AG04450 (cell line): ENCODE results near the gene UQCR11. TPM values are rescaled to one million over a fixed set of nuclear protein-coding genes. Genes with fewer than 3 reads are reported as not detected.

Source experiments
- CTCF ChIA-PET: fragments of 300-600, 350-600 bp; formaldehyde crosslinking; extraction: SDS; loops from one replicate; lab custom pipeline; 2022; ENCODE audit warnings: antibody characterized with exemption, inconsistent platforms; lab: Charles Lee
- POLR2A ChIA-PET: fragments of 350-600 bp; formaldehyde crosslinking; extraction: SDS; loops from one replicate; lab custom pipeline; 2021; ENCODE audit warnings: antibody characterized with exemption, inconsistent platforms; lab: Yijun Ruan, JAX
- DNase-seq: peaks from one replicate; pipeline ENCODE4 v3.0.0-alpha.2; 2011; ENCODE audit warnings: low read depth, low spot score
- H3K27ac ChIP-seq: one replicate; pipeline ENCODE4 v1.5.1; 2012; ENCODE audit warnings: low read depth, low read length, control low read depth
- H3K27me3 ChIP-seq: one replicate; pipeline ENCODE4 v1.6.0; 2012; ENCODE audit warnings: low read length; ENCODE audit not compliant: control insufficient read depth, insufficient read depth
- H3K4me3 ChIP-seq: 2 replicates; pipeline ENCODE4 v1.5.1; 2011; ENCODE audit warnings: mild to moderate bottlenecking, low read depth, low read length, control low read depth
- H3K9me3 ChIP-seq: 2 replicates; pipeline ENCODE4 v1.5.1; 2012; ENCODE audit warnings: low read length; ENCODE audit not compliant: control insufficient read depth, insufficient read depth
- CTCF ChIP-seq: IDR thresholded peaks from 2 replicates; pipeline ENCODE4 v1.5.1; 2011; ENCODE audit warnings: low read depth, low read length, control low read depth, inconsistent platforms
- polyA plus RNA-seq: library from polyadenylated mRNA; depleted of rRNA; stranded (reverse); fragments of >200 nt; gene quantifications from 2 replicates; pipeline ENCODE4 v1.2.3, GENCODE V29; 2011

Gene UQCR11
- polyA plus RNA-seq, 1 experiment, result 153 TPM

GRCh38 chr19:1576242-1577089, 28.8 kb downstream of the UQCR11 start:
- ChIA-PET POLR2A (interaction anchor here (1.6 kb wide), 1 partner anchor 14 kb away, joined by 4 read pairs; no protein-coding TSS in a partner anchor), CTCF (interaction anchor here (0.5 kb wide), 1 partner anchor 30 kb away, joined by 3 read pairs; no protein-coding TSS in a partner anchor)
- TF ChIP-seq CTCF, result no peak
- Histone ChIP-seq H3K27ac (no peak overlapping the region), H3K4me3 (no peak overlapping the region), H3K27me3 (no peaks in the 10 kb centered on the region), H3K9me3 (no peaks in the 10 kb centered on the region; the same call in 1 of the 2 replicates)
- DNase-seq, result no peak

- Histone ChIP-seq H3K9me3 (peaks cover 2% of the 10 kb centered on the region; the same call in 1 of the 2 replicates), H3K4me3 (no peak overlapping the region), H3K27me3 (no peaks in the 10 kb centered on the region), H3K27ac (no peak overlapping the region)
- POLR2A ChIA-PET, result interaction anchor here (1.6 kb wide), 1 partner anchor 15 kb away, joined by 4 read pairs; no protein-coding TSS in a partner anchor
- CTCF ChIA-PET, result no interaction called here
- no peak for DNase-seq
- TF ChIP-seq CTCF, result no peak
Observed at GRCh38 chr19:1575323-1576241, 29.7 kb downstream of the UQCR11 start.

- no peak overlapping the region for H3K4me3 ChIP-seq
- no peak overlapping the region for H3K27ac ChIP-seq
- H3K27me3 ChIP-seq, result peaks cover 2% of the 10 kb centered on the region
- ChIA-PET CTCF (no interaction called here), POLR2A (no interaction called here)
- TF ChIP-seq CTCF, result no peak
- H3K9me3 ChIP-seq, result peaks cover 2% of the 10 kb centered on the region; the same call in 1 of the 2 replicates
- DNase-seq, result no peak
Observed at GRCh38 chr19:1574354-1575136, 30.7 kb downstream of the UQCR11 start.

GRCh38 chr19:1572795-1573194, 32.5 kb downstream of the UQCR11 start:
- no peak for TF ChIP-seq CTCF
- CTCF ChIA-PET, result no interaction called here
- no peak overlapping the region for H3K4me3 ChIP-seq
- peaks cover 2% of the 10 kb centered on the region; the same call in 1 of the 2 replicates for H3K9me3 ChIP-seq
- peaks cover 4% of the 10 kb centered on the region for H3K27me3 ChIP-seq
- POLR2A ChIA-PET, result interaction anchor here (0.6 to 0.7 kb wide), 3 partner anchors 11 to 63 kb away, joined by 3 to 5 read pairs (median 5); no protein-coding TSS in a partner anchor
- no peak for DNase-seq
- H3K27ac ChIP-seq, result no peak overlapping the region
